Hepatocyte (in vitro differentiated cells): ENCODE data around the gene SLC1A2.
A peak's percentile ranks its signal among the peaks of the same experiment; 100 is the strongest.

ENCODE experiments used
- EZH2 ChIP-seq: fragments of 200-600 bp; sonication (generic); IDR thresholded peaks from 2 replicates; pipeline ENCODE4 v1.6.1; 2016; ENCODE audit warnings: antibody characterized with exemption, mild to moderate bottlenecking, borderline replicate concordance
- EZH2phosphoT487 ChIP-seq: fragments of 200-600 bp; sonication (generic); IDR thresholded peaks from one replicate; pipeline ENCODE4 v1.6.1; 2018; ENCODE audit warnings: antibody characterized with exemption, mild to moderate bottlenecking, low read depth, moderate library complexity; ENCODE audit not compliant: unreplicated experiment, severe bottlenecking
- TF ChIP-seq, protein P1 (sequence below): fragments of 200-600 bp; sonication (generic); IDR thresholded peaks from 2 replicates; pipeline ENCODE4 v1.5.1; 2016; ENCODE audit warnings: antibody characterized with exemption, mild to moderate bottlenecking; ENCODE audit not compliant: poor library complexity

DNA sequence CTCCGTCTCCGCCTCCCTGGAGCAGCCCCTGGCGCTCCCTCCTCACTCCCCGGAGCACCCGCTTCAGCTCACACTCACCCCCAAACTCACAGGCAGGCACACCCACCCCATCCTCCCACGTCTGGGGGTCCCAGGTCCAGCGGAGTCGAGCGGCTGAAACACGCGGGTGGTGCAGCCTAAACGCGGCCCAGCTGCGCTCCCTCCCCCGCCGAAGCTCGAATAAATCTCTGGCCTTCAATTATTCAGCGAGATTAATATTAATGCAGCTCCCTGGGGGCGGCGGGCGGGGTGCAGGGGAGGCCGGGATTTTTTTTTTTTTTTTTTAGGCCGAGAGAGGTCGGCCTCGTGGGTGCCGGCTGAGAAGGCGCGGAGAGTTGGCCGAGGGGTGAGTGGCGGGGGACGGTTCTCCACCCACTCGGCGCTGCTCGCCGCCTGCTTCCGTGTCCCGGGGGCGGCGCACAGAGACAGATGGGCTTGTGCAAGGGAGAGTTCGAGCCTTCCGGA is 524 bp upstream of the SLC1A2 start:
- TF ChIP-seq, protein P1, sequence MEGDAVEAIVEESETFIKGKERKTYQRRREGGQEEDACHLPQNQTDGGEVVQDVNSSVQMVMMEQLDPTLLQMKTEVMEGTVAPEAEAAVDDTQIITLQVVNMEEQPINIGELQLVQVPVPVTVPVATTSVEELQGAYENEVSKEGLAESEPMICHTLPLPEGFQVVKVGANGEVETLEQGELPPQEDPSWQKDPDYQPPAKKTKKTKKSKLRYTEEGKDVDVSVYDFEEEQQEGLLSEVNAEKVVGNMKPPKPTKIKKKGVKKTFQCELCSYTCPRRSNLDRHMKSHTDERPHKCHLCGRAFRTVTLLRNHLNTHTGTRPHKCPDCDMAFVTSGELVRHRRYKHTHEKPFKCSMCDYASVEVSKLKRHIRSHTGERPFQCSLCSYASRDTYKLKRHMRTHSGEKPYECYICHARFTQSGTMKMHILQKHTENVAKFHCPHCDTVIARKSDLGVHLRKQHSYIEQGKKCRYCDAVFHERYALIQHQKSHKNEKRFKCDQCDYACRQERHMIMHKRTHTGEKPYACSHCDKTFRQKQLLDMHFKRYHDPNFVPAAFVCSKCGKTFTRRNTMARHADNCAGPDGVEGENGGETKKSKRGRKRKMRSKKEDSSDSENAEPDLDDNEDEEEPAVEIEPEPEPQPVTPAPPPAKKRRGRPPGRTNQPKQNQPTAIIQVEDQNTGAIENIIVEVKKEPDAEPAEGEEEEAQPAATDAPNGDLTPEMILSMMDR: no peak
- TF ChIP-seq EZH2 (peak; percentile 48), EZH2phosphoT487 (no peak)
